B cell (primary cell): ENCODE measurements around the gene GPD1. TPM values are rescaled to one million over a fixed set of nuclear protein-coding genes. Genes with fewer than 3 reads are reported as not detected.

Experiments
- ATAC-seq: fragments of 200-7000 bp; cut with Tn5 transposase; one replicate; pipeline ENCODE4 v1.10.0; 2021; ENCODE audit warnings: low read depth, mild to moderate bottlenecking, moderate number of reproducible peaks, moderate library complexity
- CTCF ChIA-PET: fragments of 350-600 bp; sonication (Branson Sonifier 250); formaldehyde crosslinking; loops from one replicate; lab custom pipeline; 2021; ENCODE audit warnings: antibody characterized with exemption, inconsistent platforms; lab: Charles Lee
- POLR2A ChIA-PET: fragments of 350-600 bp; sonication (Branson Sonifier 250); formaldehyde crosslinking; loops from one replicate; lab custom pipeline; 2021; ENCODE audit warnings: antibody characterized with exemption; lab: Charles Lee
- DNase-seq: peaks from one replicate; pipeline ENCODE4 v3.0.0; 2013
- H2AFZ ChIP-seq: 2 replicates; pipeline ENCODE4 v1.6.1; 2012; ENCODE audit warnings: mild to moderate bottlenecking, low read depth, low read length; ENCODE audit not compliant: insufficient read depth, poor library complexity, severe bottlenecking
- H3K27ac ChIP-seq, 2 donors: 1 replicate in 1 of 2; 2 replicates in 1 of 2; pipeline ENCODE4 v1.5.1; 2012 to 2013; ENCODE audit warnings: low read length in 2 of 2, mild to moderate bottlenecking in 2 of 2, moderate library complexity in 1 of 2
- H3K27me3 ChIP-seq, 4 experiments: fragments of 200-600 bp in 1 of 4; sonication (generic) in 1 of 4; replicated peaks in 1 of 4; 1 replicate in 2 of 4; 2 replicates in 2 of 4; pipeline versions ENCODE4 v1.6.1 to v1.7.0; 2013 to 2016; ENCODE audit warnings: low read length in 3 of 4, mild to moderate bottlenecking in 2 of 4, mixed read lengths in 1 of 4, moderate library complexity in 1 of 4; ENCODE audit not compliant: insufficient read depth in 4 of 4, control insufficient read depth in 3 of 4; ENCODE audit errors: control extremely low read depth in 1 of 4
- H3K36me3 ChIP-seq, 2 experiments: replicated peaks in 1 of 2; 1 replicate in 1 of 2; 2 replicates in 1 of 2; pipeline versions ENCODE4 v1.6.1 to v1.7.1; 2013; ENCODE audit warnings: low read length in 1 of 2; ENCODE audit not compliant: insufficient read depth in 2 of 2, control insufficient read depth in 1 of 2; ENCODE audit errors: control extremely low read depth in 1 of 2, extremely low read depth in 1 of 2
- H3K4me1 ChIP-seq, 2 donors: fragments of 200-600 bp in 1 of 2; sonication (generic) in 1 of 2; 1 replicate in 1 of 2; 2 replicates in 1 of 2; pipeline versions ENCODE4 v1.5.1 to v1.6.1; 2013 to 2017; ENCODE audit warnings: low read length in 2 of 2; ENCODE audit not compliant: control insufficient read depth in 2 of 2, insufficient read depth in 2 of 2
- H3K4me2 ChIP-seq: replicated peaks from 2 replicates; pipeline ENCODE3; 2012; ENCODE audit warnings: mild to moderate bottlenecking, low read depth, low read length; ENCODE audit not compliant: poor library complexity, severe bottlenecking
- H3K4me3 ChIP-seq, 5 experiments: fragments of 200-600 bp in 1 of 5; sonication (generic) in 1 of 5; 1 replicate in 3 of 5; 2 replicates in 2 of 5; pipeline versions ENCODE4 v1.5.1 to v1.7.0; 2011 to 2016; ENCODE audit warnings: low read length in 4 of 5, mild to moderate bottlenecking in 4 of 5, low read depth in 2 of 5, control low read depth in 1 of 5, moderate library complexity in 1 of 5; ENCODE audit not compliant: insufficient read depth in 1 of 5; ENCODE audit errors: control extremely low read depth in 1 of 5, extremely low read depth in 1 of 5
- H3K79me2 ChIP-seq: fragments of 200-600 bp; sonication (generic); one replicate; pipeline ENCODE4 v1.6.0; 2016; ENCODE audit warnings: low read length; ENCODE audit not compliant: control insufficient read depth, insufficient read depth
- H3K9ac ChIP-seq: fragments of 200-600 bp; sonication (generic); 2 replicates; pipeline ENCODE4 v1.6.1; 2017; ENCODE audit warnings: mild to moderate bottlenecking, low read length, moderate library complexity
- H3K9me3 ChIP-seq, 3 donors: one replicate each; pipeline versions ENCODE4 v1.6.1 to v1.7.1; 2013; ENCODE audit warnings: low read length in 2 of 3; ENCODE audit not compliant: control insufficient read depth in 2 of 3, insufficient read depth in 1 of 3; ENCODE audit errors: control extremely low read depth in 1 of 3
- H4K20me1 ChIP-seq: 2 replicates; pipeline ENCODE4 v1.6.0; 2012; ENCODE audit warnings: mild to moderate bottlenecking, low read length; ENCODE audit not compliant: insufficient read depth, control insufficient read depth, poor library complexity, severe bottlenecking
- H3K27ac Mint-ChIP-seq: one replicate; pipeline ENCODE4 v1.8.0; 2021; ENCODE audit warnings: mixed read lengths
- H3K27me3 Mint-ChIP-seq: one replicate; pipeline ENCODE4 v1.8.0; 2021; ENCODE audit warnings: mixed read lengths
- H3K4me1 Mint-ChIP-seq: one replicate; pipeline ENCODE4 v1.8.0; 2021; ENCODE audit warnings: mixed read lengths
- H3K4me3 Mint-ChIP-seq: one replicate; pipeline ENCODE4 v1.8.0; 2021; ENCODE audit warnings: mixed read lengths
- H3K9me3 Mint-ChIP-seq: one replicate; pipeline ENCODE4 v1.8.0; 2022; ENCODE audit warnings: mixed read lengths; ENCODE audit not compliant: insufficient read depth
- EZH2 ChIP-seq: IDR thresholded peaks from 2 replicates; pipeline ENCODE4 v1.6.1; 2012; ENCODE audit warnings: borderline replicate concordance, low read depth, mild to moderate bottlenecking, moderate library complexity, low read length; ENCODE audit not compliant: insufficient read depth, poor library complexity, severe bottlenecking
- WGBS: methylation state at CpG from one replicate; pipeline ENCODE4 v1.1.5; 2013; ENCODE audit warnings: missing lambda C conversion rate; ENCODE audit not compliant: insufficient coverage; 5-methylcytosine and 5-hydroxymethylcytosine counted together
- intact Hi-C: fragments of 100-400 bp; cut with micrococcal nuclease; formaldehyde crosslinking; loops from one replicate; pipeline ENCODE4 v1.10.0; 2022
- polyA plus RNA-seq: library from polyadenylated mRNA; depleted of rRNA; stranded (reverse); fragments of >200 nt; gene quantifications from 2 replicates; pipeline ENCODE4 v1.2.3, GENCODE V29; 2012
- total RNA-seq, 2 donors: library from RNA; stranded (reverse); fragments of 120-200 nt in 1 of 2; gene quantifications; 1 replicate in 1 of 2; 2 replicates in 1 of 2; pipeline versions ENCODE4 v1.2.3 to v1.2.4, GENCODE V29; 2013 to 2022
- TF ChIP-seq, protein P1 (sequence below): fragments of 200-600 bp; IDR thresholded peaks from one replicate; pipeline ENCODE4 v1.8.0; 2022; ENCODE audit warnings: antibody characterized with exemption, mild to moderate bottlenecking

GPD1 gene
- total and polyA plus RNA-seq, 2 donors (not counting 1 experiment from before 2014, with no cell fraction given): 0.54 to 1.1 TPM

DNA sequence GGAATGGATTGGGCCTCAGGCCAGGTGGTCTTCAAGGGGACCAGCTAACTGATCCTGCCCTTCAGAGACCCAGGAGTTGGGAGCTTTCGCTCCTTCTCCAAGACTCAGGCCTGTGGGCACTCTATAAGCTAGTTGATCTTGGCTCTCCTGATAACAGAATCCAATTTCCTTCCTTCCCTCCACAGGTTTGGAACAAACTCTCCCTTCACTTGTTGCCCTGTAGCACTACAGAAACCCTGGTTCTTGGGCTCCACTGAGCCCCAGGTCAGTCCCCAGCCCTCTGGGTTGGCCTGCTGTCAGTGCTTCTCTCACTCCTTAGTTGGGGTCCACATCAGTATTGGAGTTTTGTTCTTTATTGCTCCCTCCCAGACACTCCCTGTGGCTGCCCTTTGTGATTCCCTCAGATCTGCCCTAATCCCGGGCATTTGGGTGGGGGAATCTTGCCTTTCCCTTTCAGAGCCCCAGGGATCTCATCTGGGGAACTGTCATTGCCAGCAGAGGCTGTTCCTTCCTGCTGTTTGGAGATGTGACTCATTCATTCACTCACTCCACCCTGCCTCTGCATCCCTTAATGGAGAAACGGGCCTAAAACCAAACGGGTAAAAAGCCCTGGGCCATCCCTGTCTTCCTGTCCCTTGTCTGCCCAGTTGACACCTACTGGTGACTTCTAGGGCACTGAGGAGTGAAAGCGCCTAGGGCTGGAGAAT lies 4.4 kb upstream of the GPD1 start:
- H3K4me3 Mint-ChIP-seq: no peak overlapping the region
- TF ChIP-seq EZH2: no peak
- TF ChIP-seq, protein P1, sequence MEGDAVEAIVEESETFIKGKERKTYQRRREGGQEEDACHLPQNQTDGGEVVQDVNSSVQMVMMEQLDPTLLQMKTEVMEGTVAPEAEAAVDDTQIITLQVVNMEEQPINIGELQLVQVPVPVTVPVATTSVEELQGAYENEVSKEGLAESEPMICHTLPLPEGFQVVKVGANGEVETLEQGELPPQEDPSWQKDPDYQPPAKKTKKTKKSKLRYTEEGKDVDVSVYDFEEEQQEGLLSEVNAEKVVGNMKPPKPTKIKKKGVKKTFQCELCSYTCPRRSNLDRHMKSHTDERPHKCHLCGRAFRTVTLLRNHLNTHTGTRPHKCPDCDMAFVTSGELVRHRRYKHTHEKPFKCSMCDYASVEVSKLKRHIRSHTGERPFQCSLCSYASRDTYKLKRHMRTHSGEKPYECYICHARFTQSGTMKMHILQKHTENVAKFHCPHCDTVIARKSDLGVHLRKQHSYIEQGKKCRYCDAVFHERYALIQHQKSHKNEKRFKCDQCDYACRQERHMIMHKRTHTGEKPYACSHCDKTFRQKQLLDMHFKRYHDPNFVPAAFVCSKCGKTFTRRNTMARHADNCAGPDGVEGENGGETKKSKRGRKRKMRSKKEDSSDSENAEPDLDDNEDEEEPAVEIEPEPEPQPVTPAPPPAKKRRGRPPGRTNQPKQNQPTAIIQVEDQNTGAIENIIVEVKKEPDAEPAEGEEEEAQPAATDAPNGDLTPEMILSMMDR: no peak
- Histone ChIP-seq H3K79me2 (no peaks in the 10 kb centered on the region), H2AFZ (no peak overlapping the region), H3K27me3 (no peaks in the 10 kb centered on the region), H3K4me3 (no peak overlapping the region), H3K4me1 (no peaks in the 10 kb centered on the region), H4K20me1 (peaks cover 5% of the 10 kb centered on the region), H3K27ac (no peak overlapping the region), H3K36me3 (peaks cover 16 to 60% of the 10 kb centered on the region in 2 experiments), H3K9me3 (no peaks in the 10 kb centered on the region), H3K4me2 (no peak overlapping the region), H3K9ac (no peak overlapping the region)
- intact Hi-C loops: no loop called here
- no peaks in the 10 kb centered on the region for H3K9me3 Mint-ChIP-seq
- no peaks in the 10 kb centered on the region for H3K4me1 Mint-ChIP-seq
- ChIA-PET CTCF (interaction anchor here (0.9 to 4.0 kb wide), 3 partner anchors 10 to 12 kb away, joined by 3 to 21 read pairs (median 5); partner anchors contain the start of gene COX14), POLR2A (interaction anchor here (0.7 kb wide), 1 partner anchor 15 kb away, joined by 3 read pairs; the partner anchor contains the start of gene SMARCD1)
- H3K27ac Mint-ChIP-seq: no peak overlapping the region
- H3K27me3 Mint-ChIP-seq: no peaks in the 10 kb centered on the region
- ATAC-seq: no peak
- 93% methylated on average over 5 of the region's 5 CpGs for WGBS
- no peak for DNase-seq

DNA sequence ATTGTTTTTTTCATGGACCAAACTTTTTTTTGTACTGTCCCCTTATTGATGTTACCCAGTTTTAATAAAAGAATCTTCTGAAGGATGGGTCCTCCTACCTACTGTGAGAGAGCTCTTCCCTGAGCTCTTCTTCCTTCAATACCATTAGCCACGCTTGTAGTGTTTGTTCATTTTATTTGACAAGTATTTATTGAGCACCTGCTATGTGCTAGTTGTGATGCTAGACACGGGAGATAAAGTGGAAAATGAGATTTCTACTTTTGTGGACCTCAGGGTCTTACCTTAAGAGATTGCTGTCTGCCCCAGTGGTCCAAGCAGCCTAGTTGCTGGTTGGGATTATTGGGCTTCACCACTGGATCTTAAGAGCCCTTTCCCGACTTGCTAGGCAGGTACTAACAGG lies 3.2 kb upstream of the GPD1 start:
- H3K36me3 ChIP-seq: peaks cover 12 to 50% of the 10 kb centered on the region in 2 experiments
- CTCF ChIA-PET: interaction anchor here (0.5 to 14.8 kb wide), 4 partner anchors 11 to 70 kb away, joined by 3 to 343 read pairs (median 12); partner anchors contain the start of genes COX14 and SMARCD1
- H3K4me1 Mint-ChIP-seq: no peaks in the 10 kb centered on the region
- no peaks in the 10 kb centered on the region for H3K27me3 Mint-ChIP-seq
- peaks cover 5% of the 10 kb centered on the region for H3K79me2 ChIP-seq
- no peak for DNase-seq
- H3K4me2 ChIP-seq: no peak overlapping the region
- no peak overlapping the region for H3K27ac Mint-ChIP-seq
- TF ChIP-seq, protein P1: no peak
- TF ChIP-seq EZH2: no peak
- H3K4me3 Mint-ChIP-seq: no peak overlapping the region
- no peak overlapping the region for H3K4me3 ChIP-seq
- POLR2A ChIA-PET: interaction anchor here (0.5 to 0.6 kb wide), 2 partner anchors 21 to 23 kb away, joined by 3 read pairs; no protein-coding TSS in a partner anchor
- 88% methylated on average over 2 of the region's 3 CpGs for WGBS
- no peaks in the 10 kb centered on the region for H3K4me1 ChIP-seq
- no peaks in the 10 kb centered on the region for H3K27me3 ChIP-seq
- H3K9me3 Mint-ChIP-seq: no peaks in the 10 kb centered on the region
- H3K9ac ChIP-seq: no peak overlapping the region
- H4K20me1 ChIP-seq: peaks cover 5% of the 10 kb centered on the region
- intact Hi-C loops: no loop called here
- no peaks in the 10 kb centered on the region for H3K9me3 ChIP-seq
- no peak for ATAC-seq
- no peak overlapping the region for H2AFZ ChIP-seq
- H3K27ac ChIP-seq: no peak overlapping the region
